PFSK-1 (cell line): ENCODE data around the gene TNRC6C.

Experiments used
- FOXP2 ChIP-seq: optimal IDR thresholded peaks from 2 replicates; pipeline ENCODE3; 2011; ENCODE audit warnings: borderline replicate concordance, control low read depth, inconsistent platforms; ENCODE audit not compliant: insufficient read depth; ENCODE audit errors: extremely low read length, extremely low read depth
- POLR2AphosphoS5 ChIP-seq: IDR thresholded peaks from 2 replicates; pipeline ENCODE4 v1.6.1; 2012; ENCODE audit warnings: low read depth, mild to moderate bottlenecking, control low read depth, low read length, moderate library complexity
- REST ChIP-seq, 2 experiments: IDR thresholded peaks; 2 replicates each; pipeline versions ENCODE4 v1.6.1 to v1.8.0; 2011 to 2012; ENCODE audit warnings: low read depth in 2 of 2, low read length in 2 of 2, control low read depth in 1 of 2, inconsistent platforms in 1 of 2, mild to moderate bottlenecking in 1 of 2, moderate library complexity in 1 of 2; ENCODE audit not compliant: insufficient read depth in 1 of 2
- TAF1 ChIP-seq: IDR thresholded peaks from 2 replicates; pipeline ENCODE4 v1.6.1; 2012; ENCODE audit warnings: low read length, control low read depth, borderline replicate concordance; ENCODE audit not compliant: insufficient read depth

DNA sequence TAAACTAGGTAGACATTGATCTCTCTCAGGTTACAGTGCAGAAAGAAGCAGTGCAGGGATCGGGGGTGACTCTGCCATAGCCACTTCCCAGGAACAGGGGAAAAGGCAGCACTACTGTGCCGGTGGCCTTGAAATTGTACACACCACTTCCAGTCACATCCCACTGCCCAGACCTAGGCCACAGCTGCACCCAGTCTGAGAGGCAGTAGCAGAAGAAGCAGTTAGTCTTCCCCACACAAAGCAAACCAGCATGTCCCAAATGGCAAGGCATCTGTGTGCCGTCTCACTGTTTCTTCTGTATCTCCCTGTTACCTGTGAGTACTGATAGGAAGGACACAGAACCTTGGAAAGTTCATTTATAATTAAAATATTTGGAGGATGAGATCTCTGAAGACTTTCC lies 123.0 kb downstream of the TNRC6C start:
- TF ChIP-seq REST (IDR thresholded peaks at IDR 0.05; ENCODE audit: insufficient read depth in 1 of 2, low read depth in 2 of 2, low read length in 2 of 2) (no peak), TAF1 (no peak), POLR2AphosphoS5 (no peak), FOXP2 (no peak)
